ENCODE results near the gene OR7C1. TPM values are rescaled to one million over a fixed set of nuclear protein-coding genes. Genes with fewer than 3 reads are reported as not detected.

The OR7C1 gene
- total RNA-seq = not detected in 3 replicates
- long read RNA-seq = 0 reads

- DNase-seq (ENCODE audit: low spot score) = no peak
- peaks cover 4% of the 10 kb centered on the region for H3K9me3 Mint-ChIP-seq (ENCODE audit: low read depth)
- no peak within 1 kb of the TSS for H3K4me3 Mint-ChIP-seq (ENCODE audit: unreplicated experiment)
- no peak for TF ChIP-seq CTCF (IDR thresholded peaks at IDR 0.05)
- no peaks in the 10 kb centered on the region for H3K4me1 Mint-ChIP-seq (ENCODE audit: low read depth)
- no peaks in the 10 kb centered on the region for H3K27me3 Mint-ChIP-seq (ENCODE audit: low read depth)
- no peak within 1 kb of the TSS for H3K27ac Mint-ChIP-seq (ENCODE audit: unreplicated experiment)
- no peaks in the 10 kb centered on the region for H3K36me3 Mint-ChIP-seq (ENCODE audit: low read depth)
These were observed at the start of gene OR7C1, which contains the start of gene OR7A5 for GRCh38 chr19:14835011-14835410. OR7C1 (minus strand) TSS chr19:14835185; CDS start chr19:14800136, 35,049 bp downstream. OR7A5 (minus strand) TSS chr19:14835185; CDS start chr19:14828241, 6,944 bp downstream.

- Mint-ChIP-seq H3K27me3 (ENCODE audit: low read depth) (peaks cover 7% of the 10 kb centered on the region), H3K9me3 (ENCODE audit: low read depth) (peaks cover 4% of the 10 kb centered on the region), H3K4me1 (ENCODE audit: low read depth) (no peaks in the 10 kb centered on the region), H3K36me3 (ENCODE audit: low read depth) (no peaks in the 10 kb centered on the region), H3K27ac (ENCODE audit: unreplicated experiment) (no peak overlapping the region), H3K4me3 (ENCODE audit: unreplicated experiment) (no peak overlapping the region)
- peak; percentile 75 for TF ChIP-seq CTCF (IDR thresholded peaks at IDR 0.05)
- DNase-seq (ENCODE audit: low spot score) = no peak
These were observed 36.7 kb upstream of the OR7C1 start for GRCh38 chr19:14871619-14872230.

- Mint-ChIP-seq H3K4me1 (ENCODE audit: low read depth) (no peaks in the 10 kb centered on the region), H3K4me3 (ENCODE audit: unreplicated experiment) (no peak overlapping the region), H3K36me3 (ENCODE audit: low read depth) (no peaks in the 10 kb centered on the region), H3K27ac (ENCODE audit: unreplicated experiment) (no peak overlapping the region), H3K9me3 (ENCODE audit: low read depth) (peaks cover 4% of the 10 kb centered on the region), H3K27me3 (ENCODE audit: low read depth) (peaks cover 12% of the 10 kb centered on the region)
- no peak for TF ChIP-seq CTCF (IDR thresholded peaks at IDR 0.05)
- DNase-seq (ENCODE audit: low spot score) = no peak
These were observed 33.5 kb upstream of the OR7C1 start for GRCh38 chr19:14868497-14868896.

- no peak within 1 kb of the TSS for H3K27ac Mint-ChIP-seq (ENCODE audit: unreplicated experiment)
- no peak for TF ChIP-seq CTCF (IDR thresholded peaks at IDR 0.05)
- no peak within 1 kb of the TSS for H3K4me3 Mint-ChIP-seq (ENCODE audit: unreplicated experiment)
- H3K4me1 Mint-ChIP-seq (ENCODE audit: low read depth) = no peaks in the 10 kb centered on the region
- no peaks in the 10 kb centered on the region for H3K9me3 Mint-ChIP-seq (ENCODE audit: low read depth)
- peaks cover 10% of the 10 kb centered on the region for H3K27me3 Mint-ChIP-seq (ENCODE audit: low read depth)
- DNase-seq (ENCODE audit: low spot score) = no peak
- H3K36me3 Mint-ChIP-seq (ENCODE audit: low read depth) = no peaks in the 10 kb centered on the region
These were observed 13.8 kb upstream of the OR7C1 start, which contains the start of gene OR7A10 for GRCh38 chr19:14848822-14849221. OR7A10 (minus strand) TSS chr19:14848922; CDS start chr19:14841877, 7,045 bp downstream.

GRCh38 chr19:14843578-14843977 lies 8.6 kb upstream of the OR7C1 start:
- H3K36me3 Mint-ChIP-seq (ENCODE audit: low read depth) = no peaks in the 10 kb centered on the region

More at GRCh38 chr19:14843578-14843977, 8.6 kb upstream of the OR7C1 start:
- peaks cover 2% of the 10 kb centered on the region for H3K27me3 Mint-ChIP-seq (ENCODE audit: low read depth)
- DNase-seq (ENCODE audit: low spot score) = no peak
- no peak overlapping the region for H3K27ac Mint-ChIP-seq (ENCODE audit: unreplicated experiment)
- H3K4me3 Mint-ChIP-seq (ENCODE audit: unreplicated experiment) = no peak overlapping the region
- peaks cover 7% of the 10 kb centered on the region for H3K9me3 Mint-ChIP-seq (ENCODE audit: low read depth)
- TF ChIP-seq CTCF (IDR thresholded peaks at IDR 0.05) = no peak
- no peaks in the 10 kb centered on the region for H3K4me1 Mint-ChIP-seq (ENCODE audit: low read depth)
